GM19467 (cell line): ENCODE data around the gene CDYL2.

Experiments
- ATAC-seq: cut with Tn5 transposase; IDR thresholded peaks from one replicate; pipeline ENCODE4 v1.9.1; 2021; ENCODE audit warnings: mild to moderate bottlenecking, moderate library complexity; ENCODE audit not compliant: unreplicated experiment

CDYL2 gene

GRCh38 chr16:80602894-80603293 is 201.5 kb downstream of the CDYL2 start:
- ATAC-seq, result no peak

GRCh38 chr16:80601182-80601581 is 203.2 kb downstream of the CDYL2 start:
- no peak for ATAC-seq

GRCh38 chr16:80599466-80599865 is 204.9 kb downstream of the CDYL2 start:
- ATAC-seq, result no peak

GRCh38 chr16:80596507-80597207 is 207.7 kb downstream of the CDYL2 start:
- no peak for ATAC-seq

GRCh38 chr16:80594756-80595155 is 209.6 kb downstream of the CDYL2 start:
- no peak for ATAC-seq

- no peak for ATAC-seq
Measured at GRCh38 chr16:80592273-80592672, 212.1 kb downstream of the CDYL2 start.

- ATAC-seq, result no peak
Measured at GRCh38 chr16:80591071-80591915, 213.1 kb downstream of the CDYL2 start.

GRCh38 chr16:80587071-80587470 is 217.3 kb downstream of the CDYL2 start:
- ATAC-seq, result no peak

GRCh38 chr16:80586476-80586875 is 217.9 kb downstream of the CDYL2 start:
- no peak for ATAC-seq

GRCh38 chr16:80585764-80586163 is 218.6 kb downstream of the CDYL2 start:
- no peak for ATAC-seq

GRCh38 chr16:80583466-80583865 is 220.9 kb downstream of the CDYL2 start:
- no peak for ATAC-seq

GRCh38 chr16:80580109-80580832 is 224.1 kb downstream of the CDYL2 start:
- peak; percentile 85 for ATAC-seq

- ATAC-seq, result no peak
Measured at GRCh38 chr16:80577485-80578280, 226.7 kb downstream of the CDYL2 start.

- no peak for ATAC-seq
Measured at GRCh38 chr16:80576343-80576912, 228.0 kb downstream of the CDYL2 start.

GRCh38 chr16:80573700-80574120 is 230.7 kb downstream of the CDYL2 start:
- ATAC-seq, result no peak

GRCh38 chr16:80570106-80570478 is 234.3 kb downstream of the CDYL2 start:
- no peak for ATAC-seq

- no peak for ATAC-seq
Measured at GRCh38 chr16:80569440-80570105, 234.8 kb downstream of the CDYL2 start.

- ATAC-seq, result no peak
Measured at GRCh38 chr16:80564394-80564793, 240.0 kb downstream of the CDYL2 start.

GRCh38 chr16:80563066-80563465 is 241.3 kb downstream of the CDYL2 start:
- no peak for ATAC-seq

- no peak for ATAC-seq
Measured at GRCh38 chr16:80559369-80559768, 245.0 kb downstream of the CDYL2 start.
